Esophagus squamous epithelium (tissue), 5 donors: ENCODE measurements around the gene PDGFRB. TPM values are rescaled to one million over a fixed set of nuclear protein-coding genes. Genes with fewer than 3 reads are reported as not detected.

ENCODE experiments used
- DNase-seq: peaks from one replicate; lab custom pipeline; 2025; lab: John Stamatoyannopoulos, UW
- H3K27ac ChIP-seq, 4 donors: fragments of 200-600 bp; sonication (generic); one replicate each; pipeline ENCODE4 v1.5.1; 2016 to 2019; ENCODE audit warnings: mild to moderate bottlenecking in 1 of 4
- H3K27me3 ChIP-seq, 4 donors: fragments of 200-600 bp; sonication (generic); 1 replicate in 3 of 4; 2 replicates in 1 of 4; pipeline versions ENCODE4 v1.5.1 to v1.6.0; 2017 to 2021; ENCODE audit warnings: antibody characterized with exemption in 1 of 4
- H3K36me3 ChIP-seq, 3 donors: fragments of 200-600 bp; sonication (generic); one replicate each; pipeline ENCODE4 v1.5.1; 2016 to 2019
- H3K4me1 ChIP-seq, 3 donors: fragments of 200-600 bp; sonication (generic); one replicate each; pipeline ENCODE4 v1.5.1; 2017 to 2019
- H3K4me3 ChIP-seq, 4 donors: fragments of 200-600 bp; sonication (generic); 1 replicate in 3 of 4; 2 replicates in 1 of 4; pipeline ENCODE4 v1.5.1; 2016 to 2019; ENCODE audit warnings: mild to moderate bottlenecking in 2 of 4, moderate library complexity in 1 of 4
- H3K9me3 ChIP-seq, 3 donors: fragments of 200-600 bp; sonication (generic); one replicate each; pipeline ENCODE4 v1.5.1; 2016 to 2019
- POLR2A ChIP-seq, 4 donors: fragments of 450-650 bp; IDR thresholded peaks; one replicate each; pipeline ENCODE4 v1.6.1; 2017; ENCODE audit warnings: antibody characterized with exemption in 4 of 4, mild to moderate bottlenecking in 4 of 4, moderate library complexity in 3 of 4
- WGBS, 2 donors: methylation state at CpG; one replicate each; pipeline ENCODE4 v1.1.5; 2018; 5-methylcytosine and 5-hydroxymethylcytosine counted together
- intact Hi-C: fragments of 100-400 bp; cut with DNase I; formaldehyde crosslinking; loops from one replicate; pipeline ENCODE4 v1.15.0; 2022
- total RNA-seq, 4 donors: library from RNA; depleted of rRNA; stranded (reverse); fragments of >200 nt; gene quantifications; one replicate each; pipeline ENCODE4 v1.1.0, GENCODE V29; 2016
- TF ChIP-seq, protein P1 (sequence below), 6 experiments: fragments of 450-650 bp in 4 of 6; fragments of 200-600 bp in 2 of 6; sonication (generic) in 2 of 6; IDR thresholded peaks; one replicate each; pipeline ENCODE4 v1.5.1; 2016 to 2019; ENCODE audit warnings: antibody characterized with exemption in 6 of 6, mild to moderate bottlenecking in 4 of 6, moderate library complexity in 4 of 6
- donor health status: DM: yes; HTN: yes; CAD: no.

The PDGFRB gene
- total RNA-seq, 4 donors from 2014 or later, result 5.6 to 51.7 (median 31.0) TPM

DNA sequence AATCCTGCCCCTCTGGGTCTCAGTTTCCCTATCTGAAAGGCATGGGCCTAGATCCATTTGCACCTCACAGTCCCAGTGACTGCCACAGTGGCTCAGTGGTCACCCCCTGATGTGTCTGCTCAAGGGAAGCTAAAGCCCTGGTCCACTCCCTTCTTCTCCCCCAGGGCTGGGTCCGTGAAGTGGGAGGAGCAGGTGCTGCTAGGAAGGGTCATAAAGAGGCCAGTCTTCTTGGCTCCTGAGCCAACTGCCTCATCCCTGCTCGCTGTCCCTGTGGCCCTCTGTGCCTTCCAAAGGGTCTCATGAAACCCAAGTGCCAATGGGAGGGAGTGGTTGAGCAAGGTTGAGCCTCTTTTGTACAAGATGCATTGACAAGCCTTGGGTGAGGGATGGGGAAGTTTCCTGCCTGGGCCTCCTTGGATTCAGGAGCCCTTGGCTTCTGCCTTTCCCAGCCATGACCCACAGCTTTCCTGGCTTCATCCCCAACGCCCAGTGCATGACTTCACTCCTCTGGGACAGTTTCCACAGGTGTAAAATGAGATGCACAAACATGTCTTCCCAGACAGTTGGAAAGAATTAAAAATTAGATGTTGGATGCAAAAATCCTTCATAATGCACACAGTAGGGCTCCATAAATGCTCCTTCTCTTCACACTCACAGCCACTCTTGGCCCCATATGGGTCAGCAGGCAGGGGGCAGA is 32.6 kb upstream of the PDGFRB start:
- 40 to 63% methylated on average over 1 to 2 of the region's 3 CpGs for WGBS, 2 donors
- intact Hi-C loops, result no loop called here
- Histone ChIP-seq H3K4me1 (peaks cover 0 to 10% (median 3%) of the 10 kb centered on the region in 3 donors), H3K27ac (no peak overlapping the region), H3K9me3 (no peaks in the 10 kb centered on the region), H3K36me3 (no peaks in the 10 kb centered on the region), H3K27me3 (peaks cover 0 to 74% (median 12%) of the 10 kb centered on the region in 4 donors), H3K4me3 (no peak overlapping the region)
- no peak for DNase-seq
- TF ChIP-seq POLR2A (IDR thresholded peaks at IDR 0.05), result no peak
- TF ChIP-seq, protein P1, sequence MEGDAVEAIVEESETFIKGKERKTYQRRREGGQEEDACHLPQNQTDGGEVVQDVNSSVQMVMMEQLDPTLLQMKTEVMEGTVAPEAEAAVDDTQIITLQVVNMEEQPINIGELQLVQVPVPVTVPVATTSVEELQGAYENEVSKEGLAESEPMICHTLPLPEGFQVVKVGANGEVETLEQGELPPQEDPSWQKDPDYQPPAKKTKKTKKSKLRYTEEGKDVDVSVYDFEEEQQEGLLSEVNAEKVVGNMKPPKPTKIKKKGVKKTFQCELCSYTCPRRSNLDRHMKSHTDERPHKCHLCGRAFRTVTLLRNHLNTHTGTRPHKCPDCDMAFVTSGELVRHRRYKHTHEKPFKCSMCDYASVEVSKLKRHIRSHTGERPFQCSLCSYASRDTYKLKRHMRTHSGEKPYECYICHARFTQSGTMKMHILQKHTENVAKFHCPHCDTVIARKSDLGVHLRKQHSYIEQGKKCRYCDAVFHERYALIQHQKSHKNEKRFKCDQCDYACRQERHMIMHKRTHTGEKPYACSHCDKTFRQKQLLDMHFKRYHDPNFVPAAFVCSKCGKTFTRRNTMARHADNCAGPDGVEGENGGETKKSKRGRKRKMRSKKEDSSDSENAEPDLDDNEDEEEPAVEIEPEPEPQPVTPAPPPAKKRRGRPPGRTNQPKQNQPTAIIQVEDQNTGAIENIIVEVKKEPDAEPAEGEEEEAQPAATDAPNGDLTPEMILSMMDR (IDR thresholded peaks at IDR 0.05), result no peak

GRCh38 chr5:150186897-150187296 is 31.3 kb upstream of the PDGFRB start:
- WGBS, 2 donors, result 68 to 73% methylated on average over 2 to 4 of the region's 4 CpGs
- intact Hi-C loops, result no loop called here
- H3K27ac ChIP-seq, result no peak overlapping the region
- no peaks in the 10 kb centered on the region for H3K9me3 ChIP-seq
- H3K4me3 ChIP-seq, result no peak overlapping the region
- H3K36me3 ChIP-seq, result no peaks in the 10 kb centered on the region
- peaks cover 0 to 17% (median 3%) of the 10 kb centered on the region in 3 donors for H3K4me1 ChIP-seq
- TF ChIP-seq, protein P1 (IDR thresholded peaks at IDR 0.05), result no peak
- peaks cover 0 to 70% (median 12%) of the 10 kb centered on the region in 4 donors for H3K27me3 ChIP-seq
- DNase-seq, result no peak

DNA sequence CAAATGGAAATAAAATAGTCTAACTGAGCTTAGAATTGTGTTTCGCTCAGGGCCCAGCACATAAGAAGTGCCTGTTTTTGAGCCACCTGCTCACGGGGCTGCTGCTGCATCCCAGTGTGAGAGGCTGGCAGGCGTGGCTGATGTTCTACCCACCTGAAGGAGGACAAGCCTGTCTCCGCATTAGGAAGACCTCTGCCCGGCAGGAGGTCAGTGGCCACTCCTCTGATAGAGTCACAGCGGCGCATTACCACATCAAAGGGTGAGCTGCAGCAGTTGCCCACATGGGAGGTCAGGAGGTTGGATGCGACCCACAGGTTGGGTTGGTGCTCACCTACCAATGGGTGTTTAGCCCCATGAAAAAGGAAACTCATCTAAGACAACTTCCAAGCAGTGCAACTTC is 30.5 kb upstream of the PDGFRB start:
- H3K36me3 ChIP-seq, result no peaks in the 10 kb centered on the region
- intact Hi-C loops, result no loop called here

DNA sequence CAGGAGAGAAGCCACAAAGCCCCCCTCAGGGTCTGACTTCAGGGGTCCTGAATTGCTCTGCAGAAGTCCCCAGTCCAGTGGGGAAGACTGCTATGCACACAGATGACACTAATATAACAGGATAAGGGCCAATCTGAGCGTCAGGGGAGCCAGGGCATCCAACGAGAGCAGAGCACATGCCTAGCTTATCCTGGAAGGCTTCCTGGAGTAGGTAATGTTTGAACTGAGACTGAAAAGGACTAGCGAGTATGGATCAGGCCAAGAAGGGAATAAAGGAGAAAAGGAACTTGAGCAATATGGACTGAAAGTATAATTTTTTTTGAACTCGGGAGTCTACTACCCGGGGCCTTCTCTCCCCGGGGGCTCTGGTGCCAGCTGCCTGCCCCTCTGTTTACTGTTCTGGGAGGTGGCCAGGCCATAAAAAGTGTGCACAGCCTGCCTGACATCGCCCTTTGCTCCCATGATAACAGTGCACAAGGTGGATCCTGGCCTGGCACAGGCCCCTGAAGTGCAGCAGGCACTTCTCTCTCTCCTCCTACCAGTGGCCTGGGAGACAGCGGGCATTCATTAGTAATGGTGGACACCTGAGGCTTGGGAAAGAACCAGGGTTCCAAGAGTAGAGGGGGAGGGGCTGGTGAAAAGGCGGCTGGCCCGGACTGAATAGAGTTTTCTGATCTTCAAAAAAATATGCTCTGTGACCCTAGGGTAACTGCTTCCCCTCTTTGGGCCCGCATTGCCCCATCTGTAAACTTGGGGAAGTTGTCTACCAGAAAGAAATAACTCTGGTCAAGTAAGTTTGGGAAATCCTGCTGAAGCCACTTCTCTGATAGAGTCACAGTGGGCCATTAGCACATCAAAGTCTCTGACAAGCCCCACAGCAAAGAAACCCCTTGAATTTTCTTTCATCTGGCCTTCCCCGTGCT is 29.6 kb upstream of the PDGFRB start:
- no peaks in the 10 kb centered on the region for H3K36me3 ChIP-seq
- peaks cover 5 to 30% (median 14%) of the 10 kb centered on the region in 3 donors for H3K4me1 ChIP-seq
- no peaks in the 10 kb centered on the region for H3K9me3 ChIP-seq
- WGBS, 2 donors, result 85% methylated on average over 11 to 12 of the region's 12 CpGs
- TF ChIP-seq, protein P1 (IDR thresholded peaks at IDR 0.05), result no peak
- H3K4me3 ChIP-seq, result no peak overlapping the region
- intact Hi-C loops, result no loop called here
- no peak for DNase-seq
- peaks cover 0 to 54% (median 7%) of the 10 kb centered on the region in 4 donors for H3K27me3 ChIP-seq
- no peak overlapping the region for H3K27ac ChIP-seq

More for the DNA sequence above, 30.5 kb upstream of the PDGFRB start:
- Histone ChIP-seq H3K4me1 (peaks cover 0 to 24% (median 6%) of the 10 kb centered on the region in 3 donors), H3K9me3 (no peaks in the 10 kb centered on the region), H3K4me3 (no peak overlapping the region), H3K27me3 (peaks cover 0 to 62% (median 12%) of the 10 kb centered on the region in 4 donors), H3K27ac (no peak overlapping the region)
- 80 to 88% methylated on average over 2 of the region's 8 CpGs for WGBS, 2 donors
- DNase-seq, result no peak
- no peak for TF ChIP-seq POLR2A (IDR thresholded peaks at IDR 0.05)
- TF ChIP-seq, protein P1 (IDR thresholded peaks at IDR 0.05), result no peak

GRCh38 chr5:150184006-150184405 is 28.4 kb upstream of the PDGFRB start:
- no peak for DNase-seq
- no peak overlapping the region for H3K4me3 ChIP-seq
- H3K4me1 ChIP-seq, result peaks cover 5 to 32% (median 18%) of the 10 kb centered on the region in 3 donors
- 50 to 78% methylated on average over 2 of the region's 2 CpGs for WGBS, 2 donors
- peaks cover 0 to 41% (median 0%) of the 10 kb centered on the region in 4 donors for H3K27me3 ChIP-seq
- no peaks in the 10 kb centered on the region for H3K9me3 ChIP-seq
- H3K27ac ChIP-seq, result no peak overlapping the region
- H3K36me3 ChIP-seq, result no peaks in the 10 kb centered on the region
- TF ChIP-seq, protein P1 (IDR thresholded peaks at IDR 0.05), result no peak
- no peak for TF ChIP-seq POLR2A (IDR thresholded peaks at IDR 0.05)
- intact Hi-C loops, result no loop called here
